Lung (tissue), 12 donors: ENCODE data around the gene SATB1. TPM values are rescaled to one million over a fixed set of nuclear protein-coding genes. Genes with fewer than 3 reads are reported as not detected.

Experiments
- ATAC-seq: fragments of 200-7000 bp; cut with Tn5 transposase; one replicate; pipeline ENCODE4 v1.9.1; 2020; ENCODE audit warnings: moderate number of reproducible peaks; ENCODE audit not compliant: insufficient read depth, low FRiP score
- DNase-seq, 3 donors: peaks; one replicate each; pipeline ENCODE4 v3.0.0-alpha.2; 2013 to 2017
- H3K27ac ChIP-seq, 2 donors: one replicate each; pipeline ENCODE4 v1.5.1; 2013; ENCODE audit warnings: mild to moderate bottlenecking in 2 of 2, moderate library complexity in 2 of 2, control low read depth in 1 of 2, inconsistent platforms in 1 of 2, low read depth in 1 of 2, low read length in 1 of 2
- H3K27me3 ChIP-seq, 3 donors: one replicate each; pipeline ENCODE4 v1.5.1; 2013; ENCODE audit warnings: low read length in 2 of 3; ENCODE audit not compliant: control insufficient read depth in 3 of 3, insufficient read depth in 3 of 3
- H3K36me3 ChIP-seq, 4 donors: one replicate each; pipeline ENCODE4 v1.5.1; 2013; ENCODE audit warnings: low read length in 4 of 4, mild to moderate bottlenecking in 1 of 4, moderate library complexity in 1 of 4; ENCODE audit not compliant: control insufficient read depth in 4 of 4, insufficient read depth in 4 of 4
- H3K4me1 ChIP-seq, 5 donors: one replicate each; pipeline ENCODE4 v1.5.1; 2013; ENCODE audit warnings: low read length in 5 of 5, mild to moderate bottlenecking in 2 of 5, moderate library complexity in 1 of 5; ENCODE audit not compliant: control insufficient read depth in 5 of 5, insufficient read depth in 5 of 5
- H3K4me3 ChIP-seq: one replicate; pipeline ENCODE4 v1.5.1; 2013; ENCODE audit warnings: mild to moderate bottlenecking, control low read depth, moderate library complexity
- H3K9ac ChIP-seq, 2 donors: one replicate each; pipeline ENCODE4 v1.5.1; 2013; ENCODE audit warnings: low read length in 2 of 2, control low read depth in 1 of 2; ENCODE audit not compliant: insufficient read depth in 1 of 2
- H3K9me3 ChIP-seq, 4 donors: one replicate each; pipeline ENCODE4 v1.5.1; 2013; ENCODE audit warnings: low read length in 3 of 4, mild to moderate bottlenecking in 1 of 4, moderate library complexity in 1 of 4; ENCODE audit not compliant: control insufficient read depth in 4 of 4, insufficient read depth in 3 of 4
- WGBS, 2 donors: extraction: QIAGEN DNeasy Blood & Tissue Kit; methylation state at CpG; one replicate each; pipeline ENCODE4 v1.1.7; 2013; 5-methylcytosine and 5-hydroxymethylcytosine counted together
- polyA plus RNA-seq, 2 donors: library from polyadenylated mRNA; stranded (reverse); fragments of 200-250 nt; gene quantifications; one replicate each; pipeline ENCODE4 v1.2.1, GENCODE V29; 2013
- total RNA-seq, 2 donors: library from RNA; depleted of rRNA in 1 of 2; stranded (reverse); fragments of >200 nt in 1 of 2; gene quantifications; one replicate each; pipeline ENCODE4 v1.2.1, GENCODE V29; 2014 to 2021
- TF ChIP-seq, protein P1 (sequence below): IDR thresholded peaks from 2 replicates; pipeline ENCODE4 v1.5.1; 2012; ENCODE audit warnings: mild to moderate bottlenecking; ENCODE audit errors: control extremely low read depth, extremely low read depth
- donor health status: control.
- donor health status: control.
- donor health status: Bipolar disorder and iron deficiency.
- donor health status: healthy.
- donor health status: DM: yes; HTN: yes; CAD: no.

The SATB1 gene
- total and polyA plus RNA-seq, 4 donors = 11.4 to 116 (median 16.9) TPM

DNA sequence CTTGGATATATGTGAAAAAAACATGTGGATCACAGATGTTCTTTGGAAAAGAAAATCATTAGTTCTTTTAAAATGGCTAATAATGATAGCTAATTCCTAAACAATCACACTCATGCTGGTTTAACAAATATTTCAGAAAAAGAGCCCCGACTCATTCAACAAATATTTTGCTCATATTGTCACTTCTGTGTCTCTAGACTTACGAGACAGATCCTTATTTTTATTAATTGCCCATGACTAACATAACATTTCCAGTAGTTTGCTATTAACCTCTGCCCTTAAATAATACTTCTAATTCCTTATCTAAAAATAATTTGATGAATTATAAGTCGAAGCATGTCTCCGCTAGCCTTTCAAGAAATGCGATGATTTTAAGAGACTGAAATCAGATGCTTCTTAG, 70.4 kb downstream of the SATB1 start:
- Histone ChIP-seq H3K9me3 (no peaks in the 10 kb centered on the region), H3K36me3 (peaks cover 0 to 10% (median 3%) of the 10 kb centered on the region in 4 donors), H3K4me1 (peaks cover 0 to 9% (median 1%) of the 10 kb centered on the region in 5 donors), H3K27ac (no peak overlapping the region), H3K27me3 (no peaks in the 10 kb centered on the region), H3K4me3 (no peak overlapping the region), H3K9ac (no peak overlapping the region)
- ATAC-seq = no peak
- TF ChIP-seq, protein P1, sequence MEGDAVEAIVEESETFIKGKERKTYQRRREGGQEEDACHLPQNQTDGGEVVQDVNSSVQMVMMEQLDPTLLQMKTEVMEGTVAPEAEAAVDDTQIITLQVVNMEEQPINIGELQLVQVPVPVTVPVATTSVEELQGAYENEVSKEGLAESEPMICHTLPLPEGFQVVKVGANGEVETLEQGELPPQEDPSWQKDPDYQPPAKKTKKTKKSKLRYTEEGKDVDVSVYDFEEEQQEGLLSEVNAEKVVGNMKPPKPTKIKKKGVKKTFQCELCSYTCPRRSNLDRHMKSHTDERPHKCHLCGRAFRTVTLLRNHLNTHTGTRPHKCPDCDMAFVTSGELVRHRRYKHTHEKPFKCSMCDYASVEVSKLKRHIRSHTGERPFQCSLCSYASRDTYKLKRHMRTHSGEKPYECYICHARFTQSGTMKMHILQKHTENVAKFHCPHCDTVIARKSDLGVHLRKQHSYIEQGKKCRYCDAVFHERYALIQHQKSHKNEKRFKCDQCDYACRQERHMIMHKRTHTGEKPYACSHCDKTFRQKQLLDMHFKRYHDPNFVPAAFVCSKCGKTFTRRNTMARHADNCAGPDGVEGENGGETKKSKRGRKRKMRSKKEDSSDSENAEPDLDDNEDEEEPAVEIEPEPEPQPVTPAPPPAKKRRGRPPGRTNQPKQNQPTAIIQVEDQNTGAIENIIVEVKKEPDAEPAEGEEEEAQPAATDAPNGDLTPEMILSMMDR = no peak
- no peak for DNase-seq
- WGBS, 2 donors = 81 to 85% methylated on average over 5 of the region's 5 CpGs

DNA sequence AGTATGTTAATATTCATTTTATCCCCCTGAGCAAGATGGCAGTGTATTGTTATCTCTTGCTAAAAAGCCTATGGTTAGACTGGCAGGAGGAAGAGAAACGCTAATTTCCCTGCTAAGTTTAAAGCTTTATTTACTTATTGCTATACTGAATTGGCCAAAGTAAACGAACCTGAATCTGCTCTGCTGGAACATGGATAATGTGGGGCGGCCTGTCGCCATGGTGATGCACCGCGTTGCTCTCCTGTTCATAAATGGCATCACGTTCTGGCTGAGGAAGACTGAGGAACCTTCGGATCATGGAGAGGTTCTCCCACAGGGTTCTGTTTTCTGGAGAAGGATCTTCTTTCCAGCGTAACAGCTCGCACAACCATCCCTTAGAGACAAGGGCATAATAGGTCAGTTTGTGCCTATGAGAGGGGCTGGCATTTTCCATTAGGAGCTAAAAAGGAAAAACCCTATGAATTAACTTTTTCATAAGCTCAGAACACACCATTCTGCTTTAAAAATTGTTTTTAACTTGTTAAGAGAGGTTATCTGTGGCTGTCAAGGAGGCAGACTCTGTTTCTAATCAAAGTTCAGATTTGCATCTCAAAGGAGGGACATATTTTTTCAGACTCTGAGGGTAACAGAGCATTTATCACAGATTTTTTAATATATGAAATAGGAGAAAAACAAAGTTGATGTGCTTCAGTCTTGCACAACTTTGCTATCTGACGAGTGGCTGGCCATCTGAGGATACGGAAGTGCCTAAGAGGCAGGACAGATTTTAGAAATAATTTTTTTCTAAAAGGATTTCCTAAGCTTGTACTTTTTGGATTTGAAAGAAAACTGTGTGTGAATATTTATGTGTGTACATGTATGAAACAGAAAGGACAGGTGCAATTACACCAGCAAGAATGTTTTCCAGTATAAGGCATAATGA, 73.1 kb downstream of the SATB1 start:
- 73 to 82% methylated on average over 12 of the region's 12 CpGs for WGBS, 2 donors
- Histone ChIP-seq H3K4me3 (no peak overlapping the region), H3K9me3 (no peaks in the 10 kb centered on the region), H3K27ac (no peak overlapping the region), H3K36me3 (peaks cover 4 to 18% (median 6%) of the 10 kb centered on the region in 4 donors), H3K4me1 (peaks cover 0 to 9% (median 1%) of the 10 kb centered on the region in 5 donors), H3K9ac (no peak overlapping the region), H3K27me3 (no peaks in the 10 kb centered on the region)
- DNase-seq (peak in 2 of 3 donors; percentile 16 to 29), ATAC-seq (no peak)
- TF ChIP-seq, protein P1 = no peak

DNA sequence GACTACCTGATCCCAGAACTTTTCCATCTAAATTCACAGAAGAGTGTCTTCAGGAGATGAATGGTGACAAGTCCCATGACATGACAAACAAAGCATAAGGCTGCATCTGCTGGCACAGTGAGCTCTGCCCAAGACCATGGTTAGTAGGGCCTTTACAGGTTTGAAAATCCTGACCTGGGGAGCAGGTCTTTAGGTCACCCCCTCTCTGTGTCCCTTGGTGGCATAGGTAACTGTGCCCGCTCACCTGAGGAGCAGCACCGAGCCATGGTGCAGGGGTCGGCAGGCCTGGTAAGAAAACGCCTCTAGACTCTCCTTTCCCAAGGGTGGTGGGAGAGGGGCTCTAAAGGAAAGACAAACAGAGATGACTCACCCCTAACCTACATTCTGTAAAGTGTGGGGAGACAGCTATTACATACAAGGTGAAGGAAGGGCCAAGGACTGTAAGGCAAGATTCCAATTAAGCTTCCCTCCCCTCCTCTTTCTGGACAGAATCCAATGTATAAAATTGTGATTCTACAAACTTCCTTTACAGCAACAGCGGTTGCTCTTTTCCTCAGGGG, 74.0 kb downstream of the SATB1 start:
- peaks cover 0 to 9% (median 1%) of the 10 kb centered on the region in 5 donors for H3K4me1 ChIP-seq
- WGBS, 2 donors = 88 to 96% methylated on average over 5 of the region's 5 CpGs
- H3K27ac ChIP-seq = no peak overlapping the region
- no peak overlapping the region for H3K9ac ChIP-seq
- peaks cover 4 to 18% (median 6%) of the 10 kb centered on the region in 4 donors for H3K36me3 ChIP-seq
- no peak for ATAC-seq
- no peaks in the 10 kb centered on the region for H3K9me3 ChIP-seq
- TF ChIP-seq, protein P1 = no peak
- no peaks in the 10 kb centered on the region for H3K27me3 ChIP-seq
- H3K4me3 ChIP-seq = no peak overlapping the region
- DNase-seq = no peak
